ENCODE data around the gene PEAR1. TPM values are rescaled to one million over a fixed set of nuclear protein-coding genes. Genes with fewer than 3 reads are reported as not detected.

Gene PEAR1
- total RNA-seq, 1 donor from 2014 or later: 1.8 TPM

GRCh38 chr1:156912861-156913808 is 19.6 kb downstream of the PEAR1 start:
- Histone ChIP-seq H3K27me3 (ENCODE audit: control insufficient read depth, insufficient read depth, low read length) (no peaks in the 10 kb centered on the region), H3K4me3 (ENCODE audit: low read depth, low read length) (no peak overlapping the region), H3K36me3 (ENCODE audit: control insufficient read depth, insufficient read depth, low read length) (peaks cover 22% of the 10 kb centered on the region)
- FAIRE-seq (no peak), DNase-seq (ENCODE audit: low read depth) (no peak)
- no peak for TF ChIP-seq CTCF (IDR thresholded peaks at IDR 0.05; ENCODE audit: insufficient read depth, low read length, severe bottlenecking)

GRCh38 chr1:156913809-156914387 is 20.4 kb downstream of the PEAR1 start:
- H3K36me3 ChIP-seq (ENCODE audit: control insufficient read depth, insufficient read depth, low read length): peaks cover 20% of the 10 kb centered on the region
- TF ChIP-seq CTCF (IDR thresholded peaks at IDR 0.05; ENCODE audit: insufficient read depth, low read length, severe bottlenecking): no peak
- no peak for DNase-seq (ENCODE audit: low read depth)
- no peak overlapping the region for H3K4me3 ChIP-seq (ENCODE audit: low read depth, low read length)
- no peak for FAIRE-seq
- no peaks in the 10 kb centered on the region for H3K27me3 ChIP-seq (ENCODE audit: control insufficient read depth, insufficient read depth, low read length)

- FAIRE-seq: no peak
- H3K36me3 ChIP-seq (ENCODE audit: control insufficient read depth, insufficient read depth, low read length): peaks cover 17% of the 10 kb centered on the region
- H3K27me3 ChIP-seq (ENCODE audit: control insufficient read depth, insufficient read depth, low read length): no peaks in the 10 kb centered on the region
- no peak for DNase-seq (ENCODE audit: low read depth)
- no peak for TF ChIP-seq CTCF (IDR thresholded peaks at IDR 0.05; ENCODE audit: insufficient read depth, low read length, severe bottlenecking)
- H3K4me3 ChIP-seq (ENCODE audit: low read depth, low read length): no peak overlapping the region
Observed at GRCh38 chr1:156914440-156914856, 20.9 kb downstream of the PEAR1 start.

- H3K4me3 ChIP-seq (ENCODE audit: low read depth, low read length): peak within 1 kb of the TSS; percentile 30
- no peak for FAIRE-seq
- peak; percentile 94 for TF ChIP-seq CTCF (IDR thresholded peaks at IDR 0.05; ENCODE audit: insufficient read depth, low read length, severe bottlenecking)
- H3K36me3 ChIP-seq (ENCODE audit: control insufficient read depth, insufficient read depth, low read length): no peaks in the 10 kb centered on the region
- H3K27me3 ChIP-seq (ENCODE audit: control insufficient read depth, insufficient read depth, low read length): peaks cover 41% of the 10 kb centered on the region
- peak; percentile 49 for DNase-seq (ENCODE audit: low read depth)
Observed at GRCh38 chr1:156920233-156921052, 26.9 kb downstream of the PEAR1 start, which contains the start of gene LRRC71. Gene LRRC71 (plus strand): TSS chr1:156920632. CDS start chr1:156920804, 172 bp downstream.

- no peak for FAIRE-seq
- Histone ChIP-seq H3K4me3 (ENCODE audit: low read depth, low read length) (no peak overlapping the region), H3K36me3 (ENCODE audit: control insufficient read depth, insufficient read depth, low read length) (no peaks in the 10 kb centered on the region), H3K27me3 (ENCODE audit: control insufficient read depth, insufficient read depth, low read length) (peaks cover 41% of the 10 kb centered on the region)
- DNase-seq (ENCODE audit: low read depth): no peak
- TF ChIP-seq CTCF (IDR thresholded peaks at IDR 0.05; ENCODE audit: insufficient read depth, low read length, severe bottlenecking): no peak
Observed at GRCh38 chr1:156921053-156921529, 27.6 kb downstream of the PEAR1 start.

Data from bronchial epithelial cell (primary cell).